Calu3 (cell line): Measurements from ENCODE around the gene PRIM2. TPM values are rescaled to one million over a fixed set of nuclear protein-coding genes. Genes with fewer than 3 reads are reported as not detected.
"Not testable (repeated sequence)": the region's sequence is repeated elsewhere in the genome, so short reads cannot be mapped to it uniquely, and the experiment has no call there.

Experiments used
- BruUV-seq: library from RNA; stranded (reverse); fragments of 400-500 nt; replicated peaks from 2 replicates; lab custom pipeline; 2021; lab: Mats Ljungman, UMichigan
- CTCF ChIA-PET: fragments of 300-600 bp; sonication (Branson Sonifier 250); formaldehyde crosslinking; loops from one replicate; lab custom pipeline; 2022; ENCODE audit warnings: antibody characterized with exemption; lab: Charles Lee
- DNase-seq: peaks from one replicate; pipeline ENCODE4 v3.0.0; 2022
- H3K27ac Mint-ChIP-seq: one replicate; pipeline ENCODE4 v1.8.0; 2022; ENCODE audit warnings: mixed read lengths; ENCODE audit not compliant: unreplicated experiment
- H3K27me3 Mint-ChIP-seq: one replicate; pipeline ENCODE4 v1.8.0; 2022; ENCODE audit warnings: mixed read lengths; ENCODE audit not compliant: unreplicated experiment
- H3K36me3 Mint-ChIP-seq: one replicate; pipeline ENCODE4 v1.8.0; 2022; ENCODE audit warnings: mild to moderate bottlenecking, moderate library complexity, mixed read lengths; ENCODE audit not compliant: insufficient read depth, unreplicated experiment
- H3K4me1 Mint-ChIP-seq: one replicate; pipeline ENCODE4 v1.8.0; 2022; ENCODE audit warnings: mild to moderate bottlenecking, low read depth, mixed read lengths; ENCODE audit not compliant: unreplicated experiment
- H3K4me3 Mint-ChIP-seq: one replicate; pipeline ENCODE4 v1.8.0; 2022; ENCODE audit warnings: mild to moderate bottlenecking, low read depth, moderate library complexity, mixed read lengths; ENCODE audit not compliant: unreplicated experiment
- H3K9me3 Mint-ChIP-seq: one replicate; pipeline ENCODE4 v1.8.0; 2022; ENCODE audit warnings: low read depth, mixed read lengths; ENCODE audit not compliant: unreplicated experiment
- intact Hi-C: fragments of 100-400 bp; cut with micrococcal nuclease; formaldehyde crosslinking; loops from one replicate; pipeline ENCODE4 v1.10.0; 2022; ENCODE audit not compliant: unreplicated experiment
- total RNA-seq: library from RNA; stranded (reverse); gene quantifications from 2 replicates; pipeline ENCODE4 v1.2.3, GENCODE V29; 2022
- TF ChIP-seq, protein P1 (sequence below): fragments of 200-600 bp; IDR thresholded peaks from one replicate; pipeline ENCODE4 v1.8.0; 2022; ENCODE audit warnings: antibody characterized with exemption; ENCODE audit not compliant: unreplicated experiment

The PRIM2 gene
- total RNA-seq, 1 experiment from 2014 or later: 32.3 TPM

DNA sequence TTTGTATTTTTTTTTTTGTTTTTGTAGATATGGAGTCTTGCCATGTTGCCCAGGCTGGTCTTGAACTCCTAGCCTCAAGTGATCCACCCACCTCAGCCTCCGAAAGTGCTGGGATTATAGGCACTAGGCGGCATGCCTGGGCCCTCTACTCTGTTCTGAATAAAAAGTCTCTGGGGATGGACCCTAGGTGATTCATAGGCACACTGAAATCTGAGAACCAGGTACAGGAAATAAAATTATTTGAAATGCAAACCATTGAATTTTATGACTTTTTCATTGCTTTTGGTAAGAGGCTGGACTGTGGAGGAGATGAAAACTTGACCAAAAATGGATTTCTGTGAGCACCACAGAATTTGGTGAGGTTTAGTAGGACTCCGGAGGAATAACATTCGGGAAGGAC is 117.5 kb downstream of the PRIM2 start:
- Mint-ChIP-seq H3K9me3 (no peaks in the 10 kb centered on the region), H3K4me1 (peaks cover 22% of the 10 kb centered on the region), H3K36me3 (no peaks in the 10 kb centered on the region), H3K4me3 (no peak overlapping the region), H3K27ac (no peak overlapping the region), H3K27me3 (no peaks in the 10 kb centered on the region)
- intact Hi-C loops: no loop called here
- TF ChIP-seq, protein P1, sequence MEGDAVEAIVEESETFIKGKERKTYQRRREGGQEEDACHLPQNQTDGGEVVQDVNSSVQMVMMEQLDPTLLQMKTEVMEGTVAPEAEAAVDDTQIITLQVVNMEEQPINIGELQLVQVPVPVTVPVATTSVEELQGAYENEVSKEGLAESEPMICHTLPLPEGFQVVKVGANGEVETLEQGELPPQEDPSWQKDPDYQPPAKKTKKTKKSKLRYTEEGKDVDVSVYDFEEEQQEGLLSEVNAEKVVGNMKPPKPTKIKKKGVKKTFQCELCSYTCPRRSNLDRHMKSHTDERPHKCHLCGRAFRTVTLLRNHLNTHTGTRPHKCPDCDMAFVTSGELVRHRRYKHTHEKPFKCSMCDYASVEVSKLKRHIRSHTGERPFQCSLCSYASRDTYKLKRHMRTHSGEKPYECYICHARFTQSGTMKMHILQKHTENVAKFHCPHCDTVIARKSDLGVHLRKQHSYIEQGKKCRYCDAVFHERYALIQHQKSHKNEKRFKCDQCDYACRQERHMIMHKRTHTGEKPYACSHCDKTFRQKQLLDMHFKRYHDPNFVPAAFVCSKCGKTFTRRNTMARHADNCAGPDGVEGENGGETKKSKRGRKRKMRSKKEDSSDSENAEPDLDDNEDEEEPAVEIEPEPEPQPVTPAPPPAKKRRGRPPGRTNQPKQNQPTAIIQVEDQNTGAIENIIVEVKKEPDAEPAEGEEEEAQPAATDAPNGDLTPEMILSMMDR: no peak
- no peak for DNase-seq
- no TSS peak for BruUV-seq
- CTCF ChIA-PET: no interaction called here

DNA sequence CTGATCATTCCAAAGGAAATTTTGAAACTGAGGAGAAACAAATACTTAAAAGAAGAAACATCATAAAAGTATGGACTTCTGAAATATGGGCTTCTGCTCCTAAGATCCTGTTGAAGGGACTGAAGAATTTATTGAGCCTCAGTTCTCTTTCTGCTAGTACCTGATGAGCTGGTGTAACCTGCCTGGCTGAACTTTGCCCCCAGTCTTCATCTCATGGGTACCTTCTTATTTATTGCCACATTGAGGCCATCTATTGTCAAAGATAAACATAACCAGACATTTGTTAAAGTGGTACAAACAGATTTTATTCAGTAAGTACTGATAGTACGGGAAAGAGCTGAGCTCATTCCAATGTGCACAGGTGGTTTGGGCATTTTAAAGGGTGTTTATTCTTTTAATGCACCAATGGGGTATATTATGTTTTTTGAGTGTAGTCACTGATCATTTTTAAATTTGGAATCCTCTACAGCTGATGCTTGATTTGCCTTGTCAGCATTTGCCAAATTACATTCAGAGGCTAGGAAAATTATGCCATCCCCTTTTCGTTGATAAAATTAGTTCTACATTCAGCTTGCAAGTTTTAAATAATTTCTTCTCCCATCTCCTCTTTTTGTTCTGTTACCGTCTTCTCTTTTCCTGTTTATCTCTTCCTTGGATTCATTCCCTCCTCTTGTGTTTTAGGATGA is 118.2 kb downstream of the PRIM2 start:
- CTCF ChIA-PET: no interaction called here
- no peak for DNase-seq
- H3K27ac Mint-ChIP-seq: no peak overlapping the region
- BruUV-seq: no TSS peak
- H3K36me3 Mint-ChIP-seq: no peaks in the 10 kb centered on the region
- intact Hi-C loops: no loop called here
- H3K4me1 Mint-ChIP-seq: peaks cover 22% of the 10 kb centered on the region
- H3K4me3 Mint-ChIP-seq: no peak overlapping the region
- TF ChIP-seq, protein P1: no peak
- H3K9me3 Mint-ChIP-seq: no peaks in the 10 kb centered on the region
- no peaks in the 10 kb centered on the region for H3K27me3 Mint-ChIP-seq

DNA sequence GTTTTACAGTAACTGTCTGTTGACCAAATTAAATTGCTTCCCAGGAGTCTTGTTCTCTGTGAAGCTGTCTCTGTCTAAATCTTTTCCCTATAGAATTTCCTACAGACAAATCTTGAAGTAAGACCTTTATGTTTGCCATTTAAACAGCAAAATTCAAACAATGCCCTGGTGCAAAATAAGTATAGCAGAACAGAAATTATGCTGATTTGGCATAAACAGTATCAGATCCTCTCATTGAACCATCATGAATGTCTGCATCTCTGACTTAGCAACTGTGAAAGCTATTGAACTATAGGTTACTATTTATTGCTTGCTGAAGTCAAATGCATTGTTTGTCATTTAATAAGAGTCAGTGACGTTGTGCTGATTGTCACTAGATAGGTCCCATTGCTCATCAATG is 123.3 kb downstream of the PRIM2 start:
- H3K27ac Mint-ChIP-seq, H3K9me3 Mint-ChIP-seq, BruUV-seq, H3K36me3 Mint-ChIP-seq, H3K27me3 Mint-ChIP-seq, H3K4me1 Mint-ChIP-seq, H3K4me3 Mint-ChIP-seq, CTCF ChIA-PET, intact Hi-C loops, DNase-seq: not testable (repeated sequence)

DNA sequence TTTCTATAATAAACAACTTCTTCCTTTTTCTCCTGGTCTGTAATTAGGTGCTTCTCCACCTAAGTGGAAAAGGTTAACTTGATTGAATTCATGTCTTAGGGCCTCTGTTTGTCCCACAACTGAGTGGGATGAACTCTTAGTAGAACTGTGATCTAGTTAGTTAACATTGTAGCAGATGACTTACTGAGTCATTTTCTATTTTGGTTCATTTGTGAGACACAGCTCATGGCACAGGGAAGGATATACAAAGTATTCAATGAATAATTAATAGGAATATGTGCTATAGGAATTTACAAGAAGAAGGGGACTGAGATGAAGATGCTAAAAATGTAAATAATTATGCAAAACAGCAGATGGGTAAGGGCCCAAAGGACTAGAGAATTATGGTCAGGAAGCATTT is 124.7 kb downstream of the PRIM2 start:
- H3K27ac Mint-ChIP-seq, H3K4me3 Mint-ChIP-seq, H3K27me3 Mint-ChIP-seq, H3K4me1 Mint-ChIP-seq, intact Hi-C loops, H3K9me3 Mint-ChIP-seq, DNase-seq, BruUV-seq, CTCF ChIA-PET, H3K36me3 Mint-ChIP-seq: not testable (repeated sequence)

DNA sequence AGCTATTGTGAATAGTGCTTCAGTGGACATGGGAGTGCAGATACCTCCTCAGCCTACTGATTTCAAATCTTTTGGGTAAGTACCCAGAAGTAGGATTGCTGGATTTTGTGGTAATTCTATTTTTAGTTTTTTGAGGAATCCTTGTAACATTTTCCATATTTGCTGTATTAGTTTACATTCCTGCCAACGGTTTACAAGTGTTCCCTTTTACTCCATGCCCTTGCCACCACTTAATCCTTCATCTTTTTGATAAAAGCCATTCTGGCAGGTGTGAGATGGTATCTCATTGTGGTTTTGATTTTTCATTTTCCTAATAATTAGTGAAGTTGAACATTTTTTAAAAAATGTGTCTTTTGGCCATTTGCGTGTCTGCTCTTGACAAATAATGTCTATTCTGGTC is 125.8 kb downstream of the PRIM2 start:
- CTCF ChIA-PET, DNase-seq, H3K4me1 Mint-ChIP-seq, H3K27me3 Mint-ChIP-seq, intact Hi-C loops, BruUV-seq, H3K36me3 Mint-ChIP-seq, H3K9me3 Mint-ChIP-seq, H3K27ac Mint-ChIP-seq, H3K4me3 Mint-ChIP-seq: not testable (repeated sequence)

DNA sequence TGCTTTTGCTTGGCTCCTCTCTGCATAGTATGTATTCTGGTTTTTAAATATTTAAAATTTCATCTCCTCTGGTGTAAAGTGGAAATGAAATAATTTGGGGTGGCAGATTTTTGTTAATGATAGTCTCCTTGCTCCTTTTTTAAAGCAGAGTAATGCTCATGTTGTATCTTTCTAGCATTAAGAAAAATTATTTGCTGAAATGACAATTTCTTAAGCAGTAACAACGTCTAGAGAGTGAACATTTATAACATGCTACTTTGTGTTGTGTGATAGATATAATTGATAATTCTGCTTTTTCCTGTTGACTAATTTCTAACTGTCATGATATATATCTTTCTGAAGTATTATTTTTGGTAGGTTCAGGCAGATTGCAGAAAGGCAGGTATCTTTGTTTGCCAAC is 127.4 kb downstream of the PRIM2 start:
- intact Hi-C loops, H3K4me1 Mint-ChIP-seq, H3K4me3 Mint-ChIP-seq, H3K9me3 Mint-ChIP-seq, BruUV-seq, H3K36me3 Mint-ChIP-seq, CTCF ChIA-PET, H3K27me3 Mint-ChIP-seq, H3K27ac Mint-ChIP-seq, DNase-seq: not testable (repeated sequence)

DNA sequence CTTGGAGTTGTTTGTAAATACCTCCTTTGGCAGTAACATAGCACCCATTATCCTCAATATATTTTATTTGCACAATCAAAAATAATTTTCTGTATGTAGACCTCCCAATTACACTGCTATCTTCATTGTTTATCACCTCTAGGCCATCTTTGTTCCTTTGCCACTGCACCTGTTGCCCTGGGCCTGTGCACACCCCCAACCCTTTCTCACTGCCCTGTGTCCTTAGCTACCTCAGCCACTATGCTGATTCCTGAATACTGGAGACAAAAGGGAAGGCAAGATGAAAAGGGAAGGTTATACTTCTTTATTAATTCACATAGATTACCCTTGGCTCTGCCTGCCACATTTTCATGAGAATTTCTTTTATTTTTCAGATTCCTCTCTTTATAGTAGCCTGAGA is 127.9 kb downstream of the PRIM2 start:
- H3K4me3 Mint-ChIP-seq, H3K9me3 Mint-ChIP-seq, CTCF ChIA-PET, BruUV-seq, H3K27ac Mint-ChIP-seq, H3K27me3 Mint-ChIP-seq, intact Hi-C loops, H3K36me3 Mint-ChIP-seq, DNase-seq, H3K4me1 Mint-ChIP-seq: not testable (repeated sequence)

DNA sequence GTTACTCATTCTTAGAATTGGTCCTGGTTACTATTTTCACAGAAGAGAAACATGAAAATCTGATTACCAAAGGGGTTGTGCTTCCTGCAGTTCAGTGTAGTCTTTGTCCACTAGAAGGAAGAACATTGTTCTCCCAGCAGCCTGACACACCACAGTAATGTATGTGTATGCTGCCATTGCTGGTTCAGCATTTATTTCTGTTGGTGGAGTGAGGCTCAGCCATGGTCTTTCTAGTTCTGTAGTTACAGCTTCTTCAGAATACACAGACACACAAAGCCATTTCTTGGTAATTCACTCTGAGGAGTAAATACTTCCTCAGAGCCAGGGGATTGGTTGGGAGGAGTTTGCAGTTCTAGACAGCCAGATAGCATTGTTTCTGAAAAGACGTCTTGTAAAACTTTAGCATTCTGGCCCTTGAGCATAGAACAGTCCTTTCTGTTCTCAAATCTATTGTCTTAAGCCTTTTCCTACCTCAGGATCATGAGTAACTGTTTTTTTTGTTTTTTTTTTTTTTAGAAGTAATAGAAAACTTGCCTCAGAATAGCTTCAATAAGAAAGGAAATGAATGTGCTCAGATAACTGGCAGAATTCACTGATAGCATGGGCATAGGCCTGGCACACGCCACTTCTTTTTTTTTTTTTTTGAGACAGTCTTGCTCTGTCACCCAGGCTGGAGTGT is 128.5 kb downstream of the PRIM2 start:
- BruUV-seq, H3K4me3 Mint-ChIP-seq, H3K36me3 Mint-ChIP-seq, DNase-seq, intact Hi-C loops, H3K27me3 Mint-ChIP-seq, H3K9me3 Mint-ChIP-seq, H3K4me1 Mint-ChIP-seq, CTCF ChIA-PET, H3K27ac Mint-ChIP-seq: not testable (repeated sequence)
